HepG2 (cell line): ENCODE results near the gene PSMC3IP. TPM values are rescaled to one million over a fixed set of nuclear protein-coding genes. Genes with fewer than 3 reads are reported as not detected.

Experiments used
- EP300 ChIP-seq, 3 experiments: sonication (generic) in 1 of 3; formaldehyde crosslinking in 1 of 3; IDR thresholded peaks; 2 replicates each; pipeline versions ENCODE4 v1.5.1 to v1.6.1; 2011 to 2020; ENCODE audit warnings: low read depth in 2 of 3, low read length in 2 of 3, borderline replicate concordance in 1 of 3, improper control_type of control experiment in 1 of 3, mild to moderate bottlenecking in 1 of 3, missing genetic modification reagents in 1 of 3, moderate library complexity in 1 of 3
- ETV6 ChIP-seq: sonication (generic); formaldehyde crosslinking; conservative IDR thresholded peaks from 2 replicates; pipeline ENCODE4 v1.4.0; 2020; ENCODE audit warnings: missing genetic modification reagents
- FOXA1 ChIP-seq, 2 experiments: fragments of 450-650 bp in 1 of 2; sonication (generic) in 1 of 2; formaldehyde crosslinking in 1 of 2; IDR thresholded peaks; 2 replicates each; pipeline versions ENCODE4 v1.4.0 to v1.6.1; 2016 to 2020; ENCODE audit warnings: missing genetic modification reagents in 1 of 2
- HOXA5 ChIP-seq: sonication (generic); formaldehyde crosslinking; IDR thresholded peaks from 2 replicates; pipeline ENCODE4 v1.4.0; 2020; ENCODE audit warnings: missing genetic modification reagents
- NR2F6 ChIP-seq, 2 experiments: IDR thresholded peaks; 2 replicates each; pipeline ENCODE4 v1.6.1; 2016; ENCODE audit warnings: antibody characterized with exemption in 1 of 2, mild to moderate bottlenecking in 1 of 2
- SMARCC2 ChIP-seq: fragments of 450-650 bp; IDR thresholded peaks from 2 replicates; pipeline ENCODE4 v1.6.1; 2017; ENCODE audit warnings: antibody characterized with exemption, mild to moderate bottlenecking
- ZFY ChIP-seq: sonication (generic); formaldehyde crosslinking; IDR thresholded peaks from 2 replicates; pipeline ENCODE4 v1.4.0; 2020; ENCODE audit warnings: missing genetic modification reagents
- ZNF362 ChIP-seq: sonication (generic); formaldehyde crosslinking; IDR thresholded peaks from 2 replicates; pipeline ENCODE4 v1.4.0; 2020; ENCODE audit warnings: missing genetic modification reagents, mild to moderate bottlenecking, borderline replicate concordance
- ZNF770 ChIP-seq: sonication (generic); formaldehyde crosslinking; IDR thresholded peaks from 2 replicates; pipeline ENCODE4 v1.5.0; 2020; ENCODE audit warnings: mild to moderate bottlenecking, missing genetic modification reagents
- polyA plus RNA-seq, 8 experiments: library from polyadenylated mRNA; depleted of rRNA in 3 of 8; stranded (reverse) in 7 of 8; unstranded in 1 of 8; fragments of >200 nt; fragmentation: Illumina TruSeq in 4 of 8; extraction: Trizol in 4 of 8; gene quantifications; 2 replicates each; pipeline versions ENCODE4 v1.2.1 to v1.2.3, GENCODE V29; 2011 to 2016; ENCODE audit warnings: low read depth in 4 of 8, missing spikeins in 1 of 8, mixed read lengths in 1 of 8; ENCODE audit not compliant: insufficient read depth in 1 of 8
- total RNA-seq, 5 experiments: library from RNA; depleted of rRNA; stranded (reverse); fragments of >200 nt; fragmentation: Illumina TruSeq; extraction: Trizol; gene quantifications; 2 replicates each; pipeline ENCODE4 v1.2.3, GENCODE V29; 2016; ENCODE audit warnings: low read depth in 1 of 5
- TF ChIP-seq, protein P1 (sequence below): sonication (generic); formaldehyde crosslinking; IDR thresholded peaks from 2 replicates; pipeline ENCODE4 v1.5.1; 2020; ENCODE audit warnings: mild to moderate bottlenecking, missing genetic modification reagents, borderline replicate concordance
- TF ChIP-seq, protein P2 (sequence below): sonication (generic); IDR thresholded peaks from 2 replicates; pipeline ENCODE4 v1.6.1; 2016; ENCODE audit warnings: low read depth, borderline replicate concordance
- TF ChIP-seq, protein P3 (sequence below): sonication (generic); formaldehyde crosslinking; IDR thresholded peaks from 2 replicates; pipeline ENCODE4 v1.4.0; 2020; ENCODE audit warnings: missing genetic modification reagents
- TF ChIP-seq, protein P4 (sequence below): sonication (generic); formaldehyde crosslinking; IDR thresholded peaks from 2 replicates; pipeline ENCODE4 v1.5.0; 2020; ENCODE audit warnings: missing genetic modification reagents, mild to moderate bottlenecking, borderline replicate concordance

PSMC3IP gene
- total and polyA plus RNA-seq, 2 of the 13 experiments (the other 11 are each of a cell fraction or from before 2014, with no cell fraction given) = 6.5 to 22.4 TPM

- TF ChIP-seq FOXA1 (IDR thresholded peaks at IDR 0.05) = no peak
- TF ChIP-seq FOXA1 (CRISPR knock-in tag; IDR thresholded peaks at IDR 0.05) = peak; percentile 69
- no peak for TF ChIP-seq ZFY
- TF ChIP-seq HOXA5 (CRISPR knock-in tag) = no peak
- peak; percentile 99 for TF ChIP-seq ZNF770 (CRISPR knock-in tag)
- TF ChIP-seq NR2F6 (IDR thresholded peaks at IDR 0.05) = 0 out of 2 replicates have a peak, but pooled peaks have one; percentile 16
- TF ChIP-seq NR2F6 (CRISPR knock-in tag; IDR thresholded peaks at IDR 0.05) = 0 out of 2 replicates have a peak, but pooled peaks have one; percentile 20
- TF ChIP-seq EP300 (IDR thresholded peaks at IDR 0.05; ENCODE audit: low read depth in 2 of 2, low read length in 2 of 2) = peak in 1 of 2 experiments; percentile 61; a peak in 1 of 4 replicates
- no peak for TF ChIP-seq EP300 (CRISPR knock-in tag; IDR thresholded peaks at IDR 0.05; ENCODE audit: borderline replicate concordance)
- no peak for TF ChIP-seq ETV6 (CRISPR knock-in tag)
- TF ChIP-seq, protein P1, sequence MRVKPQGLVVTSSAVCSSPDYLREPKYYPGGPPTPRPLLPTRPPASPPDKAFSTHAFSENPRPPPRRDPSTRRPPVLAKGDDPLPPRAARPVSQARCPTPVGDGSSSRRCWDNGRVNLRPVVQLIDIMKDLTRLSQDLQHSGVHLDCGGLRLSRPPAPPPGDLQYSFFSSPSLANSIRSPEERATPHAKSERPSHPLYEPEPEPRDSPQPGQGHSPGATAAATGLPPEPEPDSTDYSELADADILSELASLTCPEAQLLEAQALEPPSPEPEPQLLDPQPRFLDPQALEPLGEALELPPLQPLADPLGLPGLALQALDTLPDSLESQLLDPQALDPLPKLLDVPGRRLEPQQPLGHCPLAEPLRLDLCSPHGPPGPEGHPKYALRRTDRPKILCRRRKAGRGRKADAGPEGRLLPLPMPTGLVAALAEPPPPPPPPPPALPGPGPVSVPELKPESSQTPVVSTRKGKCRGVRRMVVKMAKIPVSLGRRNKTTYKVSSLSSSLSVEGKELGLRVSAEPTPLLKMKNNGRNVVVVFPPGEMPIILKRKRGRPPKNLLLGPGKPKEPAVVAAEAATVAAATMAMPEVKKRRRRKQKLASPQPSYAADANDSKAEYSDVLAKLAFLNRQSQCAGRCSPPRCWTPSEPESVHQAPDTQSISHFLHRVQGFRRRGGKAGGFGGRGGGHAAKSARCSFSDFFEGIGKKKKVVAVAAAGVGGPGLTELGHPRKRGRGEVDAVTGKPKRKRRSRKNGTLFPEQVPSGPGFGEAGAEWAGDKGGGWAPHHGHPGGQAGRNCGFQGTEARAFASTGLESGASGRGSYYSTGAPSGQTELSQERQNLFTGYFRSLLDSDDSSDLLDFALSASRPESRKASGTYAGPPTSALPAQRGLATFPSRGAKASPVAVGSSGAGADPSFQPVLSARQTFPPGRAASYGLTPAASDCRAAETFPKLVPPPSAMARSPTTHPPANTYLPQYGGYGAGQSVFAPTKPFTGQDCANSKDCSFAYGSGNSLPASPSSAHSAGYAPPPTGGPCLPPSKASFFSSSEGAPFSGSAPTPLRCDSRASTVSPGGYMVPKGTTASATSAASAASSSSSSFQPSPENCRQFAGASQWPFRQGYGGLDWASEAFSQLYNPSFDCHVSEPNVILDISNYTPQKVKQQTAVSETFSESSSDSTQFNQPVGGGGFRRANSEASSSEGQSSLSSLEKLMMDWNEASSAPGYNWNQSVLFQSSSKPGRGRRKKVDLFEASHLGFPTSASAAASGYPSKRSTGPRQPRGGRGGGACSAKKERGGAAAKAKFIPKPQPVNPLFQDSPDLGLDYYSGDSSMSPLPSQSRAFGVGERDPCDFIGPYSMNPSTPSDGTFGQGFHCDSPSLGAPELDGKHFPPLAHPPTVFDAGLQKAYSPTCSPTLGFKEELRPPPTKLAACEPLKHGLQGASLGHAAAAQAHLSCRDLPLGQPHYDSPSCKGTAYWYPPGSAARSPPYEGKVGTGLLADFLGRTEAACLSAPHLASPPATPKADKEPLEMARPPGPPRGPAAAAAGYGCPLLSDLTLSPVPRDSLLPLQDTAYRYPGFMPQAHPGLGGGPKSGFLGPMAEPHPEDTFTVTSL = 0 out of 2 replicates have a peak, but pooled peaks have one; percentile 29
- TF ChIP-seq, protein P2, sequence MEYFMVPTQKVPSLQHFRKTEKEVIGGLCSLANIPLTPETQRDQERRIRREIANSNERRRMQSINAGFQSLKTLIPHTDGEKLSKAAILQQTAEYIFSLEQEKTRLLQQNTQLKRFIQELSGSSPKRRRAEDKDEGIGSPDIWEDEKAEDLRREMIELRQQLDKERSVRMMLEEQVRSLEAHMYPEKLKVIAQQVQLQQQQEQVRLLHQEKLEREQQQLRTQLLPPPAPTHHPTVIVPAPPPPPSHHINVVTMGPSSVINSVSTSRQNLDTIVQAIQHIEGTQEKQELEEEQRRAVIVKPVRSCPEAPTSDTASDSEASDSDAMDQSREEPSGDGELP = peak; percentile 21; the same call in 1 of the 2 replicates
- no peak for TF ChIP-seq SMARCC2
- TF ChIP-seq ZNF362 = peak; percentile 92
- TF ChIP-seq, protein P3, sequence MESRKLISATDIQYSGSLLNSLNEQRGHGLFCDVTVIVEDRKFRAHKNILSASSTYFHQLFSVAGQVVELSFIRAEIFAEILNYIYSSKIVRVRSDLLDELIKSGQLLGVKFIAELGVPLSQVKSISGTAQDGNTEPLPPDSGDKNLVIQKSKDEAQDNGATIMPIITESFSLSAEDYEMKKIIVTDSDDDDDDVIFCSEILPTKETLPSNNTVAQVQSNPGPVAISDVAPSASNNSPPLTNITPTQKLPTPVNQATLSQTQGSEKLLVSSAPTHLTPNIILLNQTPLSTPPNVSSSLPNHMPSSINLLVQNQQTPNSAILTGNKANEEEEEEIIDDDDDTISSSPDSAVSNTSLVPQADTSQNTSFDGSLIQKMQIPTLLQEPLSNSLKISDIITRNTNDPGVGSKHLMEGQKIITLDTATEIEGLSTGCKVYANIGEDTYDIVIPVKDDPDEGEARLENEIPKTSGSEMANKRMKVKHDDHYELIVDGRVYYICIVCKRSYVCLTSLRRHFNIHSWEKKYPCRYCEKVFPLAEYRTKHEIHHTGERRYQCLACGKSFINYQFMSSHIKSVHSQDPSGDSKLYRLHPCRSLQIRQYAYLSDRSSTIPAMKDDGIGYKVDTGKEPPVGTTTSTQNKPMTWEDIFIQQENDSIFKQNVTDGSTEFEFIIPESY (CRISPR knock-in tag) = no peak
- TF ChIP-seq, protein P4, sequence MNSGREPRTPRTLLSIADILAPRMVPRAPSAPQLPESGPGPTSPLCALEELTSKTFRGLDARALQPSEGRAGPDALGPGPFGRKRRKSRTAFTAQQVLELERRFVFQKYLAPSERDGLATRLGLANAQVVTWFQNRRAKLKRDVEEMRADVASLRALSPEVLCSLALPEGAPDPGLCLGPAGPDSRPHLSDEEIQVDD (CRISPR knock-in tag) = no peak
These were observed 49.6 kb downstream of the PSMC3IP start (continued) for GRCh38 chr17:42527932-42528331.
